HG02759 (cell line): ENCODE data around the gene TMEM134.
"Not testable (repeated sequence)": the region's sequence is repeated elsewhere in the genome, so short reads cannot be mapped to it uniquely, and the experiment has no call there.

Experiments used
- ATAC-seq: cut with Tn5 transposase; IDR thresholded peaks from one replicate; pipeline ENCODE4 v1.9.1; 2021; ENCODE audit warnings: mild to moderate bottlenecking, moderate library complexity; ENCODE audit not compliant: unreplicated experiment

TMEM134 gene, protein sequence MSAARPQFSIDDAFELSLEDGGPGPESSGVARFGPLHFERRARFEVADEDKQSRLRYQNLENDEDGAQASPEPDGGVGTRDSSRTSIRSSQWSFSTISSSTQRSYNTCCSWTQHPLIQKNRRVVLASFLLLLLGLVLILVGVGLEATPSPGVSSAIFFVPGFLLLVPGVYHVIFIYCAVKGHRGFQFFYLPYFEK

DNA sequence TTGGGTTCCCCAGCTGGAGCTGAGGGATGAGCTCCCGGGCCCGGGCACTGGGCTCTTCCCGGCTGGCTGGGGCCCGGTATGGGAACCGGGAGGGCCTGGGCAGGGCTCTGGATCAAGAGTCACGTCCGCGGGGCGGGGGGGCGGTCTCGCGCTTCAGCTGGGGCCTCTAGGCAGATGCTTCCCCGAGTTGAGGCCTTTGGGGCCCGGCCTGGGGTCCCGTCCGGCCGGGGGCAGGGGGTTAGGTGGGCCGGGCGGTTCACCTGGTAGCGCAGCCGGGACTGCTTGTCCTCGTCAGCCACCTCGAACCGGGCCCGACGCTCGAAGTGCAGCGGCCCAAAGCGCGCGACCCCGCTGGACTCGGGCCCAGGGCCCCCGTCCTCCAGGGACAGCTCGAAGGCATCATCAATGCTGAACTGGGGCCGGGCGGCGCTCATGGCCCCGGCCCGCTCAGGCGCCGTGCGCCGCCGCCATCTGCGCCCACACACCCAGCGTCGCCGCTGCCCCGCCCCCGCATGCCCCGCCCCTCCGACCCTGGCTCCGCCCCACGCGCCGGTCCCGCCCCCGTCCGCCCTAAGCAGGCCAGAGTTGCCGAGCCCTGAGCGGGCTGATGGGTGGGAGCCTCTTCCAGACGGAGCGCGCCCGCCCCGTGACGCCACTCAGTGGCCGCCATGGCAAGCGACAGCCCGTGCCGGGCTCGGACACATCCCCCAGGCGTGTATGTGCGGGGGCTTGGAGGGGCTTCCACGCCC, at the start of gene TMEM134:
Gene TMEM134 (minus strand): TSS at position 493 of the 749 bp plus-strand sequence. CDS start 59 bp downstream, at position 434.
- ATAC-seq: peak; percentile 75

DNA sequence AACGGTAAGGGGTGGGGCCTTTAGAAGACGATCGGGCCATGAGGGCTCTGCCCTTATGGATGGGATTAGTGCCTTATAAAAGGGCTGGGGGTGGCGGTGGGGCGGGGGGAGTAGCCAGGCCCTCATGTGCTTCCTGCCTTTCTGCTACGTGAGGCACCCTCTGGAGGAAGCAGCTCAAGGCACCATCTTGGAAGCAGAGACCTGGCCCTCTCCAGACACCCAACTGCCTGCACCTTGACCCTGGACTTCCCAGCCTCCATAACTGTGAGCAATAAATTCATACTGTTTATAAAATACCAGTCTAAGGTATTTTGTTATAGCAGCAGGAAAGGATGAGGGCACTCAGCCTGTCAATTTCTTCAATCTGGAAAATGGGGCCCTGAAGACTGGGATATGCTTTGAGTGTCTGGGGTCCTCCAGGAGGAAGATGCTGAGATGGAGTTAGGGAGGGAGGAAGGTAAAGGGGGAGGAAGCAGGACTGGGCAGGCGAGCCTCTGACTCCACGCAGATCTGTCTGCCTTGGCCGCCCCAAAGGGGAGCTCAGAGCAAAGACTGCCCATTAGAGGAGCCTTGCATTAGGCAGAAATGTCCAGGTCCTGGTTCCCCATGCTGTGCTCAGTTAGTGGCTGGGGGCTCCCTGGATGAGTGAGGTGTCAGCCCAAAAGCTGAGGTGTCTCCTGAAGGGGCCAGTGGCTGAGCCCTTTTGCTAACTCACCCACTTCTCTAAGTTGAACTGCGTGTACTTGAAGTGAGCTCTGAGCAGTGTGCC, 48.9 kb upstream of the TMEM134 start:
- ATAC-seq: no peak

DNA sequence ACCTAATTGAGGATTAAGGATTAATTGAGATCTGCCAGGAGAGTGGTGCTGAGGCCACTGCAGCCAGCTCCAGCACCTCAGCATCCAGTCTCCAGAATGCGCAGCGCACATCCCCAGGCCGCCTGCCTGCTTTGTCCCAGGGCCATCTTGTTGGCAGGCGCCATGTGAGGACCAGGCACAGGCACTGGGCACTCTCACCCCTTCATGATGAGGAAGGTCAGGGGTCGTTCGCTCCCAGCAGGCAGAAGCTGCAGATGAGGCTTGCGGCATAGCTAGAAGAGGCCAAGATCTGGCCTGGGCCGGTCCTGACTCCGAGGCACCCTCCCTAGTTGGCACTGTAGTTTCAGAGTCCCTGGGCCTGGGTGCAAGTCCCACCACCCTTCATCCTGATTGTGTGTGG, 47.8 kb upstream of the TMEM134 start:
- ATAC-seq: no peak

DNA sequence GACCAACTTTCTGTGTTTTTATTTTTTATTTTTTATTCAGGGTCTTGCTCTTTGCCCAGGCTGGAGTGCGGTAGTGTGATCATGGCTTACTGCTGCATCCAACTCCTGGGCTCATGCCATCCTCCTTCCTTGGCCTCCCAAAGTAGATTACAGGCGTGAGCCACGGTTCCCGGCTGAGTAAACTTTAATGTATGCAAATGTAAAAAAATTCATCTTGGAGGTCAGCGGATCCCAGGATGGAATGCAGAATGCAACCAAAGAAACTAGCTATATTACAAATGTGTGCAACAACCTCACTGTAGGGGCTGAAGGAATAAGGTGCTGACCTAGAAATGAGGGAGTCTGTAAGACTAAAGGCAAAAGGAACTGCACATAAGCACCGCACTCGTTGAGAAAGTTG, 45.1 kb upstream of the TMEM134 start:
- ATAC-seq: no peak

DNA sequence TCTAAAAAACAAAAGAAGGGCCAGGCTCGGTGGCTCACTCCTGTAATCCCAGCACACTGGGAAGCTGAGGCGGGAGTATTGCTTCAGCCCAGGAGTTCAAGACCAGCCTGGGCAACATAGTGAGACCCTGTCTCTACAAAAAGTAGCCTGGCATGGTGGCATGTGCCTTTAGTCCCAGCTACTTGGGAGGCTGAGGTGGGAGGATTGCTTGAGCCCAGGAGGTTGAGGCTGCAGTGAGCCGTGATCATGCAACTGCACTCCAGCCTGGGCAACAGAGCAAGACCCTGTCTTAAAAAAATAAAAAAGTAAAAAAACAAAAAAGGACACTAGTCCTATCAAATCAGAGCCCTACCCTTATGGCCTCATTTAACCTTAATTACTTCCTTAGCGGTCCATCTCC, 42.5 kb upstream of the TMEM134 start:
- not testable (repeated sequence) for ATAC-seq

DNA sequence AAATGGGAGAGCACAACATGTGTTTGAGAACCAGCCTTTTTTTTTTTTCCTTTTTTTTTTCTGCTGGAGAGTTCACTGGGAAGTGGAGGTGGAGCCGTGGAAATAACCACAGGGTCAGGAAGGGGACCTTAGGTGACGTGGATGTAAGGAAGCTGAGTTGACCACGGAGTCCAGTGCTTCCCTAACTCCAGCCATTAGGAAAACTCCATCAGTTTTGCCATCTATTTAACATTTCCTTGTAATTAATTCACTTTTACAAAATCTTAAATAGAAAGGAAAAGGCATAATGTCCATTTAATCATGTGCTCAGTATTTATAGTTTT, 40.9 kb upstream of the TMEM134 start:
- no peak for ATAC-seq

DNA sequence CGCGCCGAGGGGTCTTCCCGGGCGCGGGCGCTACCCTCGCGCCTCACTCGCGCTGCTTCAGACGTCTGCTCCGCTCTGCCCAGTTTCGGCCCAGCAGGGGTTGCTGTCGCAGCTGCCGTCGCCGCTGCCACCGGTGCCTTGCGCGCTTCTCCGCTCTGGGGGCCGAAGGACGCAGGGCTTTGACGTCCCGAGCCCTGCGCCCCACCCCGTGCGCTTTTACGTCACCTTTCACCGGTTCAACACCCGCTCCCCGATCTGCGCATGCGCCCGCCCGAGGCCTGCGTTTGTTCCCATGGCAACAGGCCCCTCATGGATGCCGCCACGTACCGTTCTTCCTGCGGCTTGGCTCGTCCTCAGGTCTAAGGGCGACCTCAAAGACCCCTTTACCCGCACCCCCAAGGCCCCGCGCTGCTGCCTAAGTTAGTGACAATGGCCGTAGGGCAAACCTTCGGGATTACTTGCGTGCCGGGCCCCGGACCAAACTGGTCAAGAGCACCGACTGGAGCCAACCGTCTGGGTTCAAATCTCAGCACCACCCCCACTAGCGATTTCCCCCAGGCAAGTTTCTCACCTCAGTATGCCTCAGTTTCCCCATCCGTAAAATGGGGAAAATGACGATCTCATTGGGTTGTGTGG, 39.6 kb upstream of the TMEM134 start:
- ATAC-seq: peak; percentile 39

DNA sequence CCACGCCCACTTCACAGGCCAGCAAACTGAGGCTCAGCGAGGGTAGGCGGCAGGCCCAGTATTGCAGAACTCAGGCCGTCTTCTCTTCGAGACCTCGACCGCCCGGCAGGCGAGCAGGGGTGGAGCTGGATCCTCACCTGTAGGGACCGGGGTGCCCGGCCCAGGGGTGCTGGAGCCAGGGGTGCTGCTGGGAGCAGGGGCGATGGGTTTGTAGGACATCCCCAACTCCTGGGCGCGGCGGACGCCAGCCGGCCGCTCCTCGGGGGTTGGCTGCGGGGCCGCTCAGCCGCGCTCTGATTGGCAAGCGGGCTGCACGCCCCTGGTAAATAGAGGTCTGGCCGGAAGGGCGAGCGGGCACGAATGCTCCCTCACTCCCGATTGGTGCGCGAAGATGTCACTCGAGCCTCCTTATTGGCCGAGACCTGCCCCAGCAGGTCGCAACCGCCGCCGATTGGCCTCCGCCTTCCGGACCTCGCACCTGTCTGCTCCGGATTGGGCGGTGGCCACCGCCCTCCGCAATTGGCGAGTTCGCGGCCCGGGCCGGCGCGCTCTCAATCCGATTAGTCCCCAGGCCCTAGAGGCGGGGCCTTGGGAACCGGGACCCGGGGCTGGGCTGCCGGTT, 38.9 kb upstream of the TMEM134 start, which contains the start of gene CDK2AP2:
Gene CDK2AP2 (minus strand): TSS at position 299 of the 622 bp plus-strand sequence. CDS start 80 bp downstream, at position 219.
- peak; percentile 82 for ATAC-seq

DNA sequence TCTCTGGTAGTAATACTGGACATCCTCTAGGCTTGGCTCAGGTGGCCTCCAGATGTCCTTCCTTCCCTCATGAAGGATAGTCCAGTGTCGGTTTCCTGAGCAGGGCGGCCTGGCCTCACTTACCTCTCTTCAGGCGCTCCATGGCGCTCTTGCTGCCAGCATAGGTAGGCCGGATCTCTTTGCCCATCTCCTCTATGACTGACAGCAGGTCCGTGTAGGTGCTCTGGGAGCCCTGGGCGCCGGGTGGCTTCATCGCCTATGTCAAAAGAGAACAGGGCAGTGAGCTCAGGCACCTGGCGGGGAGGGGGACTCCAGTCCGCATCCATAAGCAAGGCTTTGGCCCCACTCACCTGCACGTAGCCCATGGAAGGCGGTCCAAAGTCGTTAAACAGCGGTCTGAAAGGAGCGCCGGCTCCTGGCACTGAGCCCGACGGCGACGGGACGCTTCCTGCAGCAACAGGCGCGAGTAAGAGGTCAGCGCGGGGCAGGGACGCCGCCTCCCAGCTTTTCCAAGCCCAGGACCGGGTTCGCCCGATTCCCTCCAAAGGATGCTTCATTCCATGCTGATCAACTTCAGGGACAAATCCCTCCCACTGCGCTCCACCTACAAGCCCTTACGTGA, 38.3 kb upstream of the TMEM134 start:
- ATAC-seq: no peak

DNA sequence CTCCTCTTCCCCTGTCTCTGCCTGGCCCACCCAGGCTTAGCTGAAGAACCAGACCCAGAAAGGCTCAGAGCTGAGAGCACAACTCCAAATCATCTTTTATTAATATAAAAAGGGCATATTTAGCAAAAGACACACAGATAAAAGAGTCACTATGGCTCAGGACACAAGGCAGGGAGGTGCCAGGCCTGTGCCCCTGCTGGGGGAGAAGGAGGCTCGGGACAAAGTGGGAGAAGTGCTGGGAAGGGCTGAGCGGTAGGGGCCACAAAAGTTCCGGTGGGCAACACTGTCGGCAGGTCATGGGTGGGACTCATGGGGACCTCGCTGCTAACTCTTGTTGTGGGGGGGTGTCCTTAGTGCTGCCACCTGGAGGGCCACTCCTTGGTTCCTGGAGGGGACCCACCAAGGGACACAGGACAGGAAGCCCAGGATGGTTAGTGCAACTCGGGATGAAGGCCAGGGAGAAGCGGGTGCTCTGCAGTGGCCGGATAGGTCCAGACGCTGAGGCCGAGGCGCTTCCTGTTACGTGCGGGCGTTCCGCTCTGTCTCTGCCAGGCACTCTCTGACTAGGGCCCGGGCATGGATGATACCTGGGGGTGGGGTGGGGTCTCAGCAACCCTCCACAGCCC, 37.5 kb upstream of the TMEM134 start:
- no peak for ATAC-seq

DNA sequence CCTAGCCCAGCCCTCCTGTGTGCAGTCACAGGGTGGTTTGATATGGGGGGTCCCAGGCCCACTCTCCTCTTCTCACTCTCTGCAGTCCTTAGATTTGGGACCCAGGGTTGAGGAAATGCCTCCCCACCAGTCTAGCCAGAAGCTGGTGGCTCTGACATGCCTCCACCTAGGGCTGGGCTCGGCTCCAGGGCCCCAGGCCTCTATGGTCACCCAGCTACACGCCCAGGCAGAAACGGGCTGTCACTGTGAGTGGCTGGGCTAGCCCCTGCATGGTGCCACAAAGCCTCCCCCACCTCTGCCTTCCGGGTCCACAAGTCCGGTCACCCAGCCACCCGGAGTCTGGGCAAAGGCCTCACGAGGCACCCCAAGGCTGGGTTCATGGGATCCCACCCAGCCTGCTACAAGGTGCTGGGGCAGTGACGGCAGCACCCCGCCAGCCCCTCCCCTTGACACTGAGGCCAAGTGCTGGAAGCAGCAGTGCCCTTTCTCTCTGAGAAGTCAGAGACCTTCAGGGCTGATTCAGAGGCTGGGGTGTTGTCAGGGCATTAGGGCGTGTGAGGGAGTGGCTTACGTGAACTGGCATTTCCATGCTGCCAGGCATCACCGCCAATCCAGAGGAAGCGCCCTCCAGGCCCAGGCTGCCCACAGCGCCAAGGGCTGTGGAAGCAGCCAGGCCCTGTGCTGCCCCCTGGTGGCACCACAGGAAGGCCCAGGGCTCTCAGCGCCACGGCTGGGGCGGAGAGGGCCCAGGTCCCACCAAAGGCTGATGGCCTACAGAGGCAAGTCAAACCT, 36.8 kb upstream of the TMEM134 start:
- ATAC-seq: peak; percentile 27

DNA sequence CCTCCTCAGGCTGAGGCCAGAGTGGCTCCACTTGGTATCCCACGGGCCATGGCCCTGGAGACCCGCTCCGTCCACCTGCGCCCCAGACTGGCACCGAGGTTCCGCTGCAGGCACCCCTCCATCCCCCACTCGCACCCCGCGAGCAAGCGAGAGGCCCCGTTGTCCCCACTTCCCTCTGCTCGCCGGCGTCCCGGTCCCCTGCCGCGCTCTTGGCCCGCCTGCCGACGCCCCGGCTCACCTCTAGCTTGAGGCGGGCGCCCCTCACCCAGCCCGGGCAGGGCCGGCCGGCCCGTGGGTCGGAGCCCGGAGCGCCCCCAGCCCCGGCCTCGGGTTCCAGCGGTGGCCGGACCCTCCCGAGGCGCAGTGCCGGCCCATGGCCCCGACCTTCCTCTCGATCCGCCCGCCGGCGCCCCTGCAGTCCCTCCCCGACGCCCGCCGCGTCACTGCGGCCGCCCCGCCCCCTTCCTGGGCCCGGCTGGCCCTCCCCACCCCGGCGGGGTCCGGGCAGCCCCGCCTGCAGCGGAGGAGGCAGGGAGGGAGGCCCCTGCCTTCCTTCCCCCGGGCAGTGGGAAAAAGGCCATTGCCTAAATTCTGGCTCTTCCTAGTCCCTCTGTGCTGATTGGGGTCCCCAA, 36.0 kb upstream of the TMEM134 start, which contains the start of gene PITPNM1:
Gene PITPNM1 (minus strand): TSS at position 414 of the 632 bp plus-strand sequence. CDS start 1,183 bp downstream, outside the sequence.
- peak; percentile 19 for ATAC-seq

DNA sequence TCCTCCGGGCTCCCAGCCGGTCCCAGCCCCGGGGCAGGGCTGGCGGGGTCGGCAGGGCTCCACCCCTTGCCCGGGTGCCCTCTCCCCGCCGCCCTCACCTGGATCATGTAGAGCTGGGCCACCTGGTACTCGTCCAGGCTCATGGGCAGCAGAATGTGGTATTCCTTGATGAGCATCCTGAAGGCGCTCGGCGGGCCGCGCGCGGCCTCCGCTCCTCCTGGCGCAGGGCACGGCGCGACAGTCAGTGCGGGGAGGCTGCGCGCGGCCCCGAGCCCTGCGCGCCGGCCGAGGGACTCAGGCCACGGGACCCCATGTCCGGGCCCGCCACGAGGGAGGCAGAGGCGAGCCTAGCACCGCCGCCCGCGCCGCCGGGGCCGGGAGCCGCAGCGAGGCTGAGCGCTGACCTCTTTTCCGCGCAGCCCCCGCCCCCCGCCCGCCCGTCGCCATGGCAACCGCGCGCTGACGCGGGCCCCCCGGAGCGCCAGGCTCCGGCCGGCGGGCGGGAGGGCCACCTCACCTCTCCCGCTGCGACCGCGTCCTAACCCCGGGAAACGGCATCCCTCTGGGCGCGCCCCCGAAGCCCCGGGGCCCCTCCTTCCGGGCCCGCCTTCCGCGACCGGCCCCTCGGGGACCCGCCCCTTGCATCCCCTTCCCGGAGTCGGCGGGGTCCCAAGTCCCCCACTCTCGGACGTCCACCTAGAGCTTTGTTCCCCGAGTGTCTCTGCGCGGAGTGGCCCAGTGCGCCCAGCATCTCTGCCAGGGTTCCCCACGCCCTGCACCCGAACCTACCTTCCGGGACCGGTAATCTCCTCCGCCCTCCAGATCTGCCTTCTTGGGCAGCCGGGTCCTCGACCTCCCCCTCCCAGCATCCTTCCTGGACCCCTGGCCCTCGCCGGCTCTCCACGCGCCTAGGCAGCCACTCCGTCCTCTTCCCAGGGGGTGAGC, 35.2 kb upstream of the TMEM134 start:
- ATAC-seq: no peak

DNA sequence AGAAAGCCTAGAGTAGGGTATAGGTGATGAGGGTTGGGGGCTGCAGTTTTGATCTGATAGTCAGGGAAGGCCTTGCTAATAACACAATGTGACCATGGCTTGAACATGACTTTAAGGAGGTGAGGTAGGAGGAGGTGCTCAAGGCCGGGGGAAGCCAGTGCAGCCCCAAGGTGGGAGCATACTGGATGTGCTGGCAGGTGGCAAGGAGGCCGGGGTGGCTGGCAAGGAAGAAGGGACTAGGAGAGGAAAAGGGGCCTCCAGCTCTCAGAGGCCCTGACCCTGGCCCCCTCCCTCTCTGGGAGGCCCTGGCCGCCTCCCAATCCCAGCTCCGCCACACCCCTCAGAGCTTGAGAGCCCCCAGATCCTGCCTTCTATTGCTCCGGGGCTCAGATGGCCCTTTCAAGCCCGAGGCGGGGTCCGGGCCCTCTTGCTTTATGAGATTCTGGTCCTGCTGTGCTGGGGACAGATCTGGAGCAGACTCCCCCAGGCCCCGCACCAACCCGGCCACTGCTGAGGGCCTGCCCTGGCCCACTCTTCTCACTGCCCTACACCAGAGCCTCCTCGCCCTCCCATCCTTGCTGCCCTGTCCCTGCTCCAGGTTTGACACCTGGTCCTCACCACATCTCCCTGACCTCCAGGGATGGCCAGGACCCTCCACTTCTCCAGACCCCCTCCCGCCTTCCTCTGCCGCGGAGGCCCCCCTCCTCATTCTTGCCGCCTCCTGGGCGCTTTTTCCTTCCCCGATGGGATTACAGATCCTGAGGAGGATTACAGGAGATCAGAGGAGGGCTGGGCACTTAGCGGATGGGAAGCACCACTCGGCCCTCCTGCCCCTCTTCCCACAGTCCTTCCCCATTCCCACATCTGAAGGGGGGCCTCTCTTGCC, 34.3 kb upstream of the TMEM134 start:
- no peak for ATAC-seq

DNA sequence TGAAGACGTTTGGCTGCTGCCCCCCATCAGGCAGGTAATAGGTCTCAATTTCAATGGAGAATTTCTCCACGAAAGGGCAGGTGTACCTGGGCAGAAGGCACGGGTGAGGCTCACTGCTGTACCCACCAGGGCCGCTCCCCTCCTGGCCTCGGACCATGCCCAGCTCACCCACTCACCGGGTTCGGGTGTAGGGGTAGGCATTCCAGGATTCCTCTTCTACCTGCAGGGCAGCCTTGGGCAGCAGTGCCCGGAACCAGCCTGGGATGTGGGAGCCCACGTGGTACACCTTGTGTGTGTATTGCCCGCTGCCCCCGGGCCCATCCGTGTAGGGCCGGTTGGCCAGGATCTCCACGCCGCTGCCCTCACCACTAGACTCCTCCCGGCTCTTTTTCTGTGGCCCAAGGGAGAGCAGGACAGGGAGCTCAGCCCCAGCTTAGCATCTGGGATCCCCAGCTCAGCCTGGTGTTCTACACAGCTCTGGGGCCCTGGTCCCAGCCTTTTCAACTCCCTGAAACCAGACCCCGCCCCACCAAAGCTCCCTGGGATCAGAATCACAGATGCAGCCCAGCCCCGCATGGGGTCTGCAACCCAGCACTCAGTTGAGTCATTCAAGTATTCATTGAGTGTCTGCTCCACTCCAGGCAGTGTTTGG, 33.4 kb upstream of the TMEM134 start:
- no peak for ATAC-seq

DNA sequence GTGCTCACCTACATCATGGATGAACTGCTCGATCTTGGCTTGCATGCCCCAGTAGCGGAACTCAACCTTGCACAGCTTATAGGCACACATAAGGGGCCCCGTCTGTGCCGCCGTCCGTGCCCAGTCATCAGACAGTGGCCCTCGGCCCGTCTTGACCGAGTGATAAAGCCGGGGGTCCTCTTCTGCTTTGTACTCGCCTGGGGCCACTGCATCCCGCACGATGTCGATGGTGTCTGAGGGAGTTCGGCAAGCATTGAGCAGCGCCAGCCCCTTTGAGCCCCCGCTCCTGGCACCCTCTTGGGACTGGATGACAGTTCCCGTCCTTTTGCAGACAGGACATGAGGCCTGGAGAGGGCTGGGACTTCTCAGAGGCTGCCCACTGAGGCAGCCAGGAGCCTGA, 32.8 kb upstream of the TMEM134 start:
- ATAC-seq: no peak
